K562 (cell line): ENCODE data around the gene PWWP2A. TPM values are rescaled to one million over a fixed set of nuclear protein-coding genes. Genes with fewer than 3 reads are reported as not detected.
A peak's percentile ranks its signal among the peaks of the same experiment; 100 is the strongest.

ENCODE experiments used
- ATAC-seq: fragments of 200-7000 bp; cut with Tn5 transposase; 3 replicates; pipeline ENCODE4 v1.9.1; 2020; ENCODE audit warnings: moderate library complexity
- BruUV-seq: library from RNA; stranded (reverse); fragments of 400-500 nt; replicated peaks from 2 replicates; lab custom pipeline; 2021; lab: Mats Ljungman, UMichigan
- CTCF ChIA-PET: fragments of 300-600 bp; formaldehyde crosslinking; extraction: SDS; loops from one replicate; lab custom pipeline; 2021; ENCODE audit warnings: low intra/inter-chr PET ratio; lab: Yijun Ruan, JAX
- POLR2A ChIA-PET: fragments of 300-600, 350-650 bp; sonication (Branson Sonifier 250); formaldehyde crosslinking; extraction: SDS; loops from one replicate; lab custom pipeline; 2021; ENCODE audit warnings: antibody characterized with exemption, inconsistent platforms; lab: Yijun Ruan, JAX
- DNase-seq, 4 experiments: peaks; one replicate each; pipeline versions ENCODE4 v3.0.0 to v3.0.0-alpha.2; 2011 to 2018; ENCODE audit warnings: low spot score in 3 of 4, mixed read lengths in 3 of 4; ENCODE audit errors: extremely low read depth in 1 of 4
- FAIRE-seq: peaks from 2 replicates; lab custom pipeline; 2011; peaks lifted over from hg19 to GRCh38; lab: Jason Lieb, UNC
- H2AFZ ChIP-seq: 2 replicates; pipeline ENCODE4 v1.6.0; 2011; ENCODE audit warnings: low read depth, low read length, control low read depth, inconsistent platforms
- H3K27ac ChIP-seq: fragments of 200-600 bp; 3 replicates; pipeline ENCODE4 v1.8.0; 2011; ENCODE audit warnings: low read depth, mild to moderate bottlenecking, control low read depth, inconsistent platforms, low read length, moderate library complexity, mixed read lengths; ENCODE audit errors: extremely low read depth
- H3K27me3 ChIP-seq, 2 experiments: fragments of 300-600 bp in 1 of 2; 2 replicates in 1 of 2; 3 replicates in 1 of 2; pipeline versions ENCODE4 v1.6.0 to v1.8.0; 2011; ENCODE audit warnings: inconsistent platforms in 2 of 2, low read length in 2 of 2, mild to moderate bottlenecking in 1 of 2, mixed read lengths in 1 of 2, moderate library complexity in 1 of 2; ENCODE audit not compliant: control insufficient read depth in 2 of 2, insufficient read depth in 2 of 2
- H3K36me3 ChIP-seq: fragments of 300-600 bp; 3 replicates; pipeline ENCODE4 v1.8.0; 2011; ENCODE audit warnings: mild to moderate bottlenecking, low read length, inconsistent platforms; ENCODE audit not compliant: control insufficient read depth, insufficient read depth
- H3K4me1 ChIP-seq, 2 experiments: fragments of 200-600 bp in 1 of 2; replicated peaks in 1 of 2; 2 replicates in 1 of 2; 3 replicates in 1 of 2; pipeline versions ENCODE4 v1.5.1 to v1.8.0; 2011; ENCODE audit warnings: inconsistent platforms in 2 of 2, low read length in 2 of 2, mild to moderate bottlenecking in 1 of 2, mixed read lengths in 1 of 2, moderate library complexity in 1 of 2; ENCODE audit not compliant: control insufficient read depth in 2 of 2, insufficient read depth in 2 of 2
- H3K4me2 ChIP-seq: 2 replicates; pipeline ENCODE4 v1.6.1; 2011; ENCODE audit warnings: low read length, control low read depth, inconsistent platforms, mixed read lengths; ENCODE audit not compliant: insufficient read depth
- H3K4me3 ChIP-seq: fragments of 200-600 bp; sonication (generic), shearing (Covaris generic); 2 replicates; pipeline ENCODE4 v1.5.1; 2016; ENCODE audit warnings: control low read depth, inconsistent platforms
- H3K79me2 ChIP-seq: fragments of 200-600 bp; 3 replicates; pipeline ENCODE4 v1.8.0; 2011; ENCODE audit warnings: low read length, inconsistent platforms; ENCODE audit not compliant: control insufficient read depth, insufficient read depth
- H3K9ac ChIP-seq, 2 experiments: 2 replicates each; pipeline versions ENCODE4 v1.6.0 to v1.6.1; 2011; ENCODE audit warnings: low read depth in 2 of 2, low read length in 2 of 2, control low read depth in 1 of 2, inconsistent platforms in 1 of 2, mild to moderate bottlenecking in 1 of 2, mixed read lengths in 1 of 2; ENCODE audit not compliant: insufficient read depth in 1 of 2
- H3K9me1 ChIP-seq: one replicate; pipeline ENCODE4 v1.6.0; 2011; ENCODE audit warnings: inconsistent platforms, mild to moderate bottlenecking, low read length, moderate library complexity; ENCODE audit not compliant: control insufficient read depth, insufficient read depth
- H3K9me3 ChIP-seq: replicated peaks from 2 replicates; pipeline ENCODE4 v1.5.1; 2011; ENCODE audit warnings: low read depth, low read length, inconsistent platforms; ENCODE audit not compliant: control insufficient read depth, insufficient read depth
- H4K20me1 ChIP-seq: replicated peaks from 2 replicates; pipeline ENCODE4 v1.6.1; 2011; ENCODE audit warnings: low read length, inconsistent platforms, mixed read lengths; ENCODE audit not compliant: control insufficient read depth, insufficient read depth
- CBX8 ChIP-seq: fragments of 200-600 bp; sonication (generic); IDR thresholded peaks from 2 replicates; pipeline ENCODE4 v1.6.1; 2012; ENCODE audit warnings: borderline replicate concordance, mixed run types, low read depth, mild to moderate bottlenecking, moderate library complexity, mixed read lengths, low read length, control low read depth, inconsistent platforms; ENCODE audit not compliant: poor library complexity, severe bottlenecking; ENCODE audit errors: extremely low read depth
- IFI16 ChIP-seq: fragments of 250-450 bp; sonication (Bioruptor Pico); IDR thresholded peaks from 2 replicates; pipeline ENCODE4 v2.1.2; 2022; ENCODE audit warnings: mild to moderate bottlenecking, inconsistent platforms
- KDM1A ChIP-seq, 2 experiments: fragments of 450-650 bp; IDR thresholded peaks; 2 replicates each; pipeline ENCODE4 v1.6.1; 2016; ENCODE audit warnings: mild to moderate bottlenecking in 2 of 2
- PML ChIP-seq: IDR thresholded peaks from 2 replicates; pipeline ENCODE4 v1.6.1; 2012; ENCODE audit warnings: low read length, inconsistent platforms
- RB1 ChIP-seq: fragments of 450-650 bp; IDR thresholded peaks from 2 replicates; pipeline ENCODE4 v1.6.1; 2017; ENCODE audit warnings: low read depth, mild to moderate bottlenecking
- RBFOX2 ChIP-seq: fragments of 200-400 bp; formaldehyde crosslinking; IDR thresholded peaks from 2 replicates; pipeline ENCODE4 v1.6.1; 2017; ENCODE audit warnings: low read depth, mild to moderate bottlenecking, low read length, moderate library complexity
- RBM17 ChIP-seq: fragments of 200-400 bp; formaldehyde crosslinking; IDR thresholded peaks from 2 replicates; pipeline ENCODE4 v1.6.1; 2017; ENCODE audit warnings: low read depth, mild to moderate bottlenecking, low read length, borderline replicate concordance
- RBM39 ChIP-seq: fragments of 200-400 bp; formaldehyde crosslinking; optimal IDR thresholded peaks from 2 replicates; pipeline ENCODE3; 2018; ENCODE audit warnings: low read depth, low read length
- ZNF398 ChIP-seq: fragments of 250-450 bp; sonication (Bioruptor Pico); IDR thresholded peaks from 2 replicates; pipeline ENCODE4 v1.8.0; 2021; ENCODE audit warnings: moderate library complexity, mild to moderate bottlenecking, inconsistent platforms
- ZNF551 ChIP-seq: fragments of 250-450 bp; sonication (Bioruptor Pico); IDR thresholded peaks from 2 replicates; pipeline ENCODE4 v1.5.0; 2021; ENCODE audit warnings: mild to moderate bottlenecking, moderate library complexity
- WGBS: fragments of 100-300 bp; shearing (Covaris generic); methylation state at CpG from one replicate; pipeline ENCODE4 v1.1.6; 2016; ENCODE audit warnings: low coverage, mixed read lengths; ENCODE audit not compliant: insufficient coverage; ENCODE audit errors: missing lambda C conversion rate; 5-methylcytosine and 5-hydroxymethylcytosine counted together
- in situ Hi-C: fragments of 300-500 bp; cut with MboI; formaldehyde crosslinking; loops from 4 replicates; pipeline ENCODE4 v1.15.0; 2018; ENCODE audit warnings: inconsistent platforms, mixed read lengths
- intact Hi-C: fragments of 100-400 bp; cut with micrococcal nuclease; formaldehyde crosslinking; loops from 2 replicates; pipeline ENCODE4 v1.14.2; 2022
- polyA plus RNA-seq, 8 experiments: library from polyadenylated mRNA; depleted of rRNA in 4 of 8; stranded (reverse) in 5 of 8; unstranded in 3 of 8; fragments of >200 nt; fragmentation: Nextera tagmentation in 2 of 8; fragmentation: Illumina TruSeq in 1 of 8; extraction: Ambion mirVana in 2 of 8; extraction: Trizol in 1 of 8; gene quantifications; 2 replicates each; pipeline versions ENCODE4 v1.2.1 to v1.2.3, GENCODE V29; 2011 to 2014; ENCODE audit warnings: inconsistent platforms in 1 of 8, missing spikeins in 1 of 8
- total RNA-seq, 7 experiments: library from RNA; depleted of rRNA in 6 of 7; stranded (reverse); fragments of >200 nt in 6 of 7; fragmentation: Illumina TruSeq in 2 of 7; extraction: Trizol in 2 of 7; gene quantifications; 2 replicates each; pipeline versions ENCODE4 v1.2.1 to v1.2.3, GENCODE V29; 2011 to 2021; ENCODE audit warnings: low replicate concordance in 1 of 7

Gene PWWP2A
- total and polyA plus RNA-seq, 9 of the 15 experiments (the other 6 are each of a cell fraction or from before 2014, with no cell fraction given) = 2.7 to 26.3 (median 14.6) TPM

DNA sequence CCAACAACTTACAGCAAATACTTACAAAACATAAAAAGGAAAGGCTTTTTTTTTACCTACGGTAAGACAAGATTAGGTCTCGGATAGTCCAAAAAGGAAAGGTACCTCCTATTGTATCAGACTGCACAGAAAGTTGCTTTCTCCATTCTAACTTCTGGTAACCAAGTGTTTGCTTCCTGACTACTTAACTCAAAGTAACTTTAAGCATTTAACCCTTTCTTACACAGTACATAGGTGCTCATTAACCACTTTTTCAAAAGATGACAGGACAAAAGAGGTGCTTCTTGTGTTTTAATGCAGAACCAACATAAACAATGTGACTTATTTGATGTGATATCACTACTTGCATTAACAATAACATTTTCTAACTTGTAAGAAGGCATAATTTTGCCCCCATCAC is 23.1 kb downstream of the PWWP2A start:
- FAIRE-seq (no peak), DNase-seq (no peak), ATAC-seq (no peak)
- POLR2A ChIA-PET = no interaction called here
- WGBS = 100% methylated on average over 2 of the region's 2 CpGs
- Histone ChIP-seq H3K27ac (no peak overlapping the region), H3K9me3 (no peaks in the 10 kb centered on the region), H3K4me3 (no peak overlapping the region), H3K27me3 (no peaks in the 10 kb centered on the region), H4K20me1 (no peaks in the 10 kb centered on the region), H3K36me3 (peaks cover 43% of the 10 kb centered on the region; the same call in 2 of the 3 replicates), H3K9ac (no peak overlapping the region), H2AFZ (no peak overlapping the region), H3K9me1 (no peaks in the 10 kb centered on the region), H3K4me1 (no peaks in the 10 kb centered on the region), H3K79me2 (no peaks in the 10 kb centered on the region; the same call in 2 of the 3 replicates), H3K4me2 (no peak overlapping the region)
- intact Hi-C loops (no loop called here), in situ Hi-C loops (no loop called here)
- no TSS peak for BruUV-seq
- no peak for TF ChIP-seq RBM17
- no peak for TF ChIP-seq RBM39
- TF ChIP-seq RB1 = no peak
- no peak for TF ChIP-seq ZNF551 (CRISPR knock-in tag)
- no peak for TF ChIP-seq PML
- CTCF ChIA-PET = no interaction called here

DNA sequence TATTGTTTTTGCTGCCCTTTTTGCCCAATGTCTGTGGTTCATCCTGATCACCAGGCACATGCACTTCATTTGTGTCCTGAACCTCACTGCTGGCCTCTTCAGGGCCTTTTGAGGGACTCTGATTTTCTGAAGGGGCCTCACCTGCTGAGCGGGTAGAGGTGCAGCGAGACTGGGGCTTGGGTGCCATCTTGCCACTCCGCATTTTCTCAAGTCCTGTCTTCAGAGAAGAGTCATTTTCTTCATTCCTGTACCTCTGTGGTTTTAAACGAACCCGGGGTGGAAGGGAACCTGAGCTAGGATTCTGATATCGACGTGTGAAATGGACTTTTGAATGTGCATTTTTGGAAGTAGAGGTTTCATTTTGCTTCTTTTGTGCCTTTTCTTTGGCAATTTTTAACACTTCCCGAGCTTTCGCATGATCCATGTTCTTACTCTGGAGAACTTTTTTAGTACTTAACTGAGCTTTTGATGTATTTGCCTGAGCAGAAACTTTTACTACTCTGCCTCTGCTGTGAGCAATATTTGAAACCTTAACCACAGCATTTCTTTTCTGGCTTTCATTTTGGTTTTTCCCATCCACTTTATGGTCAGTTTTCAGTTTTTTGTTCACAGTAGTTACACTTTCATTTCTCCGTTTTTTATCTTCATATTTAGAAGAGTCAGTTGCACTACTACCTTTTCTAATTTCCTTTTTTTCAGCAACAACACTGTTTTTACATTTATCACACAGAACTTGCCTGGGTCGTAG is 26.1 kb downstream of the PWWP2A start:
- Histone ChIP-seq H3K27ac (no peak overlapping the region), H3K4me1 (no peaks in the 10 kb centered on the region), H3K4me3 (no peak overlapping the region)
- no peak for TF ChIP-seq CBX8
- TF ChIP-seq IFI16 (CRISPR knock-in tag) = no peak
- no peak for TF ChIP-seq KDM1A (IDR thresholded peaks at IDR 0.05)
- TF ChIP-seq ZNF398 (CRISPR knock-in tag) = no peak
- TF ChIP-seq RBFOX2 = no peak
- TF ChIP-seq, all 486 proteins: peak for 0
- intact Hi-C loops = no loop called here
- BruUV-seq = TSS peak; percentile 37
- ChIA-PET CTCF (no interaction called here), POLR2A (interaction anchor here (1.4 kb wide), 1 partner anchor 13 kb away, joined by 3 read pairs; no protein-coding TSS in a partner anchor)
- Histone ChIP-seq H3K9ac (no peak overlapping the region), H3K27me3 (no peaks in the 10 kb centered on the region), H2AFZ (no peak overlapping the region), H3K9me1 (no peaks in the 10 kb centered on the region), H4K20me1 (no peaks in the 10 kb centered on the region), H3K4me2 (no peak overlapping the region), H3K79me2 (no peaks in the 10 kb centered on the region), H3K9me3 (no peaks in the 10 kb centered on the region), H3K36me3 (peaks cover 28% of the 10 kb centered on the region; the same call in 2 of the 3 replicates)
- ATAC-seq = no peak
- in situ Hi-C loops = no loop called here
- FAIRE-seq = peak; percentile 35
- DNase-seq = no peak
- 89% methylated on average over 11 of the region's 11 CpGs for WGBS
